Colonic mucosa (tissue), 4 donors: ENCODE data around the gene DALRD3. TPM values are rescaled to one million over a fixed set of nuclear protein-coding genes. Genes with fewer than 3 reads are reported as not detected.
A peak's percentile ranks its signal among the peaks of the same experiment; 100 is the strongest.

Experiments used
- DNase-seq: peaks from one replicate; pipeline ENCODE4 v3.0.0-alpha.2; 2020
- H3K27ac ChIP-seq: fragments of 200-600 bp; one replicate; pipeline ENCODE4 v1.8.0; 2021
- H3K27me3 ChIP-seq: fragments of 200-600 bp; one replicate; pipeline ENCODE4 v1.8.0; 2021
- H3K36me3 ChIP-seq: fragments of 200-600 bp; one replicate; pipeline ENCODE4 v1.8.0; 2021
- H3K4me1 ChIP-seq: fragments of 200-600 bp; one replicate; pipeline ENCODE4 v1.8.0; 2021; ENCODE audit warnings: mild to moderate bottlenecking
- H3K4me3 ChIP-seq: fragments of 200-600 bp; one replicate; pipeline ENCODE4 v1.8.0; 2021
- H3K9ac ChIP-seq, 2 donors: one replicate each; pipeline ENCODE4 v1.7.0; 2013; ENCODE audit warnings: control low read depth in 2 of 2, low read depth in 2 of 2, low read length in 2 of 2
- H3K9me3 ChIP-seq: fragments of 200-600 bp; one replicate; pipeline ENCODE4 v1.8.0; 2021
- CTCF ChIP-seq: fragments of 200-600 bp; IDR thresholded peaks from one replicate; pipeline ENCODE4 v1.8.0; 2022; ENCODE audit warnings: antibody characterized with exemption, mild to moderate bottlenecking
- intact Hi-C: fragments of 100-400 bp; cut with DNase I; formaldehyde crosslinking; loops from one replicate; pipeline ENCODE4 v1.14.1; 2022
- total RNA-seq, 2 donors: library from RNA; stranded (reverse); fragmentation: NEBNext Ultra II Directional in 1 of 2; extraction: Animal tissue kit (Norgen Biotek cat#: 25700) in 1 of 2; gene quantifications; one replicate each; pipeline ENCODE4 v1.2.1, GENCODE V29; 2021
- donor health status: healthy.
- donor health status: DM: no; HTN: no; CAD: no.
- donor health status: DM: no; HTN: no; CAD: no.

DALRD3 gene
- total RNA-seq, 2 donors from 2014 or later = 22.0 to 23.5 TPM

GRCh38 chr3:49021213-49021812 is 2.9 kb upstream of the DALRD3 start:
- Histone ChIP-seq H3K27ac (peak overlapping the region; percentile 100), H3K27me3 (no peaks in the 10 kb centered on the region), H3K36me3 (peaks cover 4% of the 10 kb centered on the region), H3K9me3 (no peaks in the 10 kb centered on the region), H3K4me3 (peak overlapping the region; percentile 92), H3K9ac (peak overlapping the region; percentile 97 to 98), H3K4me1 (peaks cover 20% of the 10 kb centered on the region)
- intact Hi-C loops = no loop called here
- TF ChIP-seq CTCF = no peak
- peak; percentile 100 for DNase-seq

GRCh38 chr3:49020330-49021212 is 2.2 kb upstream of the DALRD3 start:
- Histone ChIP-seq H3K36me3 (peaks cover 4% of the 10 kb centered on the region), H3K27me3 (no peaks in the 10 kb centered on the region), H3K27ac (peak overlapping the region; percentile 100), H3K9ac (peak overlapping the region; percentile 97 to 98), H3K4me1 (peaks cover 20% of the 10 kb centered on the region), H3K4me3 (peak overlapping the region; percentile 92), H3K9me3 (no peaks in the 10 kb centered on the region)
- TF ChIP-seq CTCF = no peak
- intact Hi-C loops = no loop called here
- peak; percentile 57 for DNase-seq

- DNase-seq = no peak
- Histone ChIP-seq H3K9ac (peak overlapping the region; percentile 97 to 98), H3K9me3 (no peaks in the 10 kb centered on the region), H3K27me3 (no peaks in the 10 kb centered on the region), H3K36me3 (peaks cover 8% of the 10 kb centered on the region), H3K4me1 (peaks cover 20% of the 10 kb centered on the region), H3K4me3 (peak overlapping the region; percentile 92), H3K27ac (peak overlapping the region; percentile 100)
- TF ChIP-seq CTCF = no peak
- intact Hi-C loops = no loop called here
Measured at GRCh38 chr3:49019941-49020329, 1.6 kb upstream of the DALRD3 start.

GRCh38 chr3:49018707-49019006 is 277 bp upstream of the DALRD3 start:
- Histone ChIP-seq H3K9me3 (no peaks in the 10 kb centered on the region), H3K4me1 (peaks cover 20% of the 10 kb centered on the region), H3K36me3 (peaks cover 10% of the 10 kb centered on the region), H3K4me3 (peak overlapping the region; percentile 98), H3K27me3 (no peaks in the 10 kb centered on the region), H3K27ac (peak overlapping the region; percentile 100), H3K9ac (peak overlapping the region; percentile 76)
- intact Hi-C loops = no loop called here
- no peak for DNase-seq
- TF ChIP-seq CTCF = no peak

GRCh38 chr3:49017229-49017970 is 980 bp downstream of the DALRD3 start:
- intact Hi-C loops = no loop called here
- Histone ChIP-seq H3K9me3 (no peaks in the 10 kb centered on the region), H3K27ac (peak overlapping the region; percentile 100), H3K27me3 (no peaks in the 10 kb centered on the region), H3K36me3 (peaks cover 10% of the 10 kb centered on the region), H3K9ac (peak overlapping the region; percentile 76), H3K4me1 (peaks cover 12% of the 10 kb centered on the region), H3K4me3 (peak overlapping the region; percentile 98)
- DNase-seq = peak; percentile 75
- TF ChIP-seq CTCF = no peak
